GM12878 (cell line): Measurements from ENCODE around the gene TAMALIN. TPM values are rescaled to one million over a fixed set of nuclear protein-coding genes. Genes with fewer than 3 reads are reported as not detected.

Source experiments
- ASH2L ChIP-seq: fragments of 300-600, 200-600 bp; sonication (generic); IDR thresholded peaks from 2 replicates; pipeline ENCODE4 v1.6.1; 2017; ENCODE audit warnings: low read depth, mild to moderate bottlenecking, borderline replicate concordance
- E2F8 ChIP-seq: fragments of 450-650 bp; IDR thresholded peaks from 2 replicates; pipeline ENCODE4 v1.6.1; 2018; ENCODE audit warnings: mild to moderate bottlenecking, low read depth, moderate library complexity; ENCODE audit not compliant: partially characterized antibody
- EZH2 ChIP-seq: IDR thresholded peaks from 2 replicates; pipeline ENCODE4 v1.6.1; 2012; ENCODE audit warnings: low read depth, mild to moderate bottlenecking, control low read depth, inconsistent platforms, low read length, borderline replicate concordance; ENCODE audit not compliant: control insufficient read depth
- FOXK2 ChIP-seq: fragments of 450-650 bp; IDR thresholded peaks from 2 replicates; pipeline ENCODE4 v1.6.1; 2017; ENCODE audit warnings: mild to moderate bottlenecking, moderate library complexity
- IRF4 ChIP-seq: IDR thresholded peaks from 2 replicates; pipeline ENCODE4 v1.6.1; 2011; ENCODE audit warnings: low read depth, low read length
- MEF2A ChIP-seq: IDR thresholded peaks from 2 replicates; pipeline ENCODE4 v1.6.1; 2011; ENCODE audit warnings: low read depth, mild to moderate bottlenecking, low read length, moderate library complexity; ENCODE audit not compliant: insufficient read depth
- SMAD1 ChIP-seq: fragments of 450-650 bp; IDR thresholded peaks from 2 replicates; pipeline ENCODE4 v1.6.1; 2018; ENCODE audit warnings: mild to moderate bottlenecking, low read depth; ENCODE audit not compliant: partially characterized antibody
- SMC3 ChIP-seq: IDR thresholded peaks from 2 replicates; pipeline ENCODE4 v1.6.1; 2011; ENCODE audit warnings: low read length, improper control_type of control experiment, borderline replicate concordance
- SREBF1 ChIP-seq: IDR thresholded peaks from 2 replicates; pipeline ENCODE4 v1.6.1; 2012; ENCODE audit warnings: mild to moderate bottlenecking, low read length
- TARDBP ChIP-seq: IDR thresholded peaks from 2 replicates; pipeline ENCODE4 v1.6.1; 2016; ENCODE audit warnings: borderline replicate concordance
- TCF7 ChIP-seq: IDR thresholded peaks from 2 replicates; pipeline ENCODE4 v1.6.1; 2014; ENCODE audit warnings: antibody characterized with exemption, borderline replicate concordance
- ZBED1 ChIP-seq: IDR thresholded peaks from 2 replicates; pipeline ENCODE4 v1.6.1; 2016; ENCODE audit warnings: borderline replicate concordance
- ZBTB33 ChIP-seq: fragments of 450-650 bp; IDR thresholded peaks from 2 replicates; pipeline ENCODE4 v1.6.1; 2017; ENCODE audit warnings: mild to moderate bottlenecking
- ZNF274 ChIP-seq: IDR thresholded peaks from one replicate; pipeline ENCODE4 v1.8.0; 2011; ENCODE audit not compliant: insufficient read length, insufficient read depth
- polyA plus RNA-seq, 11 experiments: library from polyadenylated mRNA; depleted of rRNA in 4 of 11; unstranded in 6 of 11; stranded (reverse) in 5 of 11; fragments of >200 nt; fragmentation: Nextera tagmentation in 4 of 11; fragmentation: Illumina TruSeq in 1 of 11; extraction: Ambion mirVana in 4 of 11; extraction: Trizol in 1 of 11; gene quantifications; 1 replicate in 1 of 11; 2 replicates in 10 of 11; pipeline versions ENCODE4 v1.2.1 to v1.2.3, GENCODE V29; 2011 to 2016; ENCODE audit warnings: inconsistent platforms in 2 of 11, missing spikeins in 2 of 11, low read depth in 1 of 11
- total RNA-seq, 4 experiments: library from RNA; depleted of rRNA in 3 of 4; stranded (reverse); fragments of >200 nt in 3 of 4; fragmentation: Illumina TruSeq in 1 of 4; extraction: Trizol in 1 of 4; gene quantifications; 2 replicates each; pipeline versions ENCODE4 v1.2.1 to v1.2.3, GENCODE V29; 2013 to 2021
- TF ChIP-seq, protein P1 (sequence below): fragments of 450-650 bp; conservative IDR thresholded peaks from 2 replicates; pipeline ENCODE4 v1.6.1; 2017; ENCODE audit warnings: mild to moderate bottlenecking, moderate library complexity
- TF ChIP-seq, protein P2 (sequence below): fragments of 450-650 bp; IDR thresholded peaks from 2 replicates; pipeline ENCODE4 v1.6.1; 2016; ENCODE audit warnings: mild to moderate bottlenecking
- TF ChIP-seq, protein P3 (sequence below): fragments of 450-650 bp; IDR thresholded peaks from 2 replicates; pipeline ENCODE4 v1.6.1; 2017; ENCODE audit warnings: antibody characterized with exemption, mild to moderate bottlenecking, moderate library complexity
- TF ChIP-seq, protein P4 (sequence below): fragments of 450-650 bp; IDR thresholded peaks from 2 replicates; pipeline ENCODE4 v1.6.1; 2016; ENCODE audit warnings: mild to moderate bottlenecking

TAMALIN gene
- total and polyA plus RNA-seq, 10 of the 15 experiments (the other 5 are each of a cell fraction or from before 2014, with no cell fraction given) = 0.09 to 0.58 (median 0.19) TPM; not detected in 4

DNA sequence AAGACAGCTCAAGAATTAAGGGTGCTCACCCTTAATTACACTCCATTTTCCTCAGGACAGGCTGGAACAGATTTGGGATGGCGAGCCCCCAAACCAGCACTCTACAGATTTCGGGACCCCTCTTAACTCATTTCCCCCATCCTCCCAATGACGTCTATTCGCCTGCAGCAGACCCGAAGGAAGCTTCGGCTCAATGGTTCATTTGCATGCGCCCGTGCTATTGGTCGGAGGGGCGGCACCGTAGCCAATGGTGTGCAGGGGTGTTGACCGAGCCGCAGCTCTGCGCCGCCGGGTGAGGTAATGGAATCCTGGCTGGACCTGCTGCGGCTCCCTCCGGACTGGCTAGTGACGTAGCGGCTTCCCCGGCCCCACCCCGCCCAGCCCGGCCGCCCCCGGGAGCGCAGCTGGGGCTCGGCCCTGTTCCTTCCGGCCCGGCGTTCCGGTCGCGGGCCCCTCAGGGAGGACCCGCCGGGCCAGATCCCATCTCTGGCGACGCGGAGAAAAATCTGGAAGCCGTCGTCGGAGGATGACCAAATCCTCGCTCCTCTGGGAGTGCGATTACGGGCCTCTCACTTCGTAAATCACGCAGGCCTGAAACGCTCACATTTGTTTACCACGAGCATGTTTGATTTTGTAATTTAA lies 26.2 kb downstream of the TAMALIN start (continued):
- TF ChIP-seq, protein P1, sequence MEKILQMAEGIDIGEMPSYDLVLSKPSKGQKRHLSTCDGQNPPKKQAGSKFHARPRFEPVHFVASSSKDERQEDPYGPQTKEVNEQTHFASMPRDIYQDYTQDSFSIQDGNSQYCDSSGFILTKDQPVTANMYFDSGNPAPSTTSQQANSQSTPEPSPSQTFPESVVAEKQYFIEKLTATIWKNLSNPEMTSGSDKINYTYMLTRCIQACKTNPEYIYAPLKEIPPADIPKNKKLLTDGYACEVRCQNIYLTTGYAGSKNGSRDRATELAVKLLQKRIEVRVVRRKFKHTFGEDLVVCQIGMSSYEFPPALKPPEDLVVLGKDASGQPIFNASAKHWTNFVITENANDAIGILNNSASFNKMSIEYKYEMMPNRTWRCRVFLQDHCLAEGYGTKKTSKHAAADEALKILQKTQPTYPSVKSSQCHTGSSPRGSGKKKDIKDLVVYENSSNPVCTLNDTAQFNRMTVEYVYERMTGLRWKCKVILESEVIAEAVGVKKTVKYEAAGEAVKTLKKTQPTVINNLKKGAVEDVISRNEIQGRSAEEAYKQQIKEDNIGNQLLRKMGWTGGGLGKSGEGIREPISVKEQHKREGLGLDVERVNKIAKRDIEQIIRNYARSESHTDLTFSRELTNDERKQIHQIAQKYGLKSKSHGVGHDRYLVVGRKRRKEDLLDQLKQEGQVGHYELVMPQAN = 0 out of 2 replicates have a peak, but pooled peaks have one; percentile 40
- TF ChIP-seq, protein P2, sequence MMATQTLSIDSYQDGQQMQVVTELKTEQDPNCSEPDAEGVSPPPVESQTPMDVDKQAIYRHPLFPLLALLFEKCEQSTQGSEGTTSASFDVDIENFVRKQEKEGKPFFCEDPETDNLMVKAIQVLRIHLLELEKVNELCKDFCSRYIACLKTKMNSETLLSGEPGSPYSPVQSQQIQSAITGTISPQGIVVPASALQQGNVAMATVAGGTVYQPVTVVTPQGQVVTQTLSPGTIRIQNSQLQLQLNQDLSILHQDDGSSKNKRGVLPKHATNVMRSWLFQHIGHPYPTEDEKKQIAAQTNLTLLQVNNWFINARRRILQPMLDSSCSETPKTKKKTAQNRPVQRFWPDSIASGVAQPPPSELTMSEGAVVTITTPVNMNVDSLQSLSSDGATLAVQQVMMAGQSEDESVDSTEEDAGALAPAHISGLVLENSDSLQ = no peak
- TF ChIP-seq, protein P3, sequence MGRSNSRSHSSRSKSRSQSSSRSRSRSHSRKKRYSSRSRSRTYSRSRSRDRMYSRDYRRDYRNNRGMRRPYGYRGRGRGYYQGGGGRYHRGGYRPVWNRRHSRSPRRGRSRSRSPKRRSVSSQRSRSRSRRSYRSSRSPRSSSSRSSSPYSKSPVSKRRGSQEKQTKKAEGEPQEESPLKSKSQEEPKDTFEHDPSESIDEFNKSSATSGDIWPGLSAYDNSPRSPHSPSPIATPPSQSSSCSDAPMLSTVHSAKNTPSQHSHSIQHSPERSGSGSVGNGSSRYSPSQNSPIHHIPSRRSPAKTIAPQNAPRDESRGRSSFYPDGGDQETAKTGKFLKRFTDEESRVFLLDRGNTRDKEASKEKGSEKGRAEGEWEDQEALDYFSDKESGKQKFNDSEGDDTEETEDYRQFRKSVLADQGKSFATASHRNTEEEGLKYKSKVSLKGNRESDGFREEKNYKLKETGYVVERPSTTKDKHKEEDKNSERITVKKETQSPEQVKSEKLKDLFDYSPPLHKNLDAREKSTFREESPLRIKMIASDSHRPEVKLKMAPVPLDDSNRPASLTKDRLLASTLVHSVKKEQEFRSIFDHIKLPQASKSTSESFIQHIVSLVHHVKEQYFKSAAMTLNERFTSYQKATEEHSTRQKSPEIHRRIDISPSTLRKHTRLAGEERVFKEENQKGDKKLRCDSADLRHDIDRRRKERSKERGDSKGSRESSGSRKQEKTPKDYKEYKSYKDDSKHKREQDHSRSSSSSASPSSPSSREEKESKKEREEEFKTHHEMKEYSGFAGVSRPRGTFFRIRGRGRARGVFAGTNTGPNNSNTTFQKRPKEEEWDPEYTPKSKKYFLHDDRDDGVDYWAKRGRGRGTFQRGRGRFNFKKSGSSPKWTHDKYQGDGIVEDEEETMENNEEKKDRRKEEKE = no peak
- no peak for TF ChIP-seq SMAD1
- TF ChIP-seq MEF2A = no peak
- TF ChIP-seq EZH2 = no peak
- no peak for TF ChIP-seq ZBTB33
- TF ChIP-seq SMC3 = no peak
- no peak for TF ChIP-seq TARDBP
- TF ChIP-seq E2F8 = no peak
- no peak for TF ChIP-seq FOXK2
- TF ChIP-seq IRF4 = no peak
- TF ChIP-seq ZBED1 = no peak
- TF ChIP-seq TCF7 = no peak
- TF ChIP-seq ASH2L = no peak
- TF ChIP-seq SREBF1 = no peak
- no peak for TF ChIP-seq ZNF274
- TF ChIP-seq, protein P4, sequence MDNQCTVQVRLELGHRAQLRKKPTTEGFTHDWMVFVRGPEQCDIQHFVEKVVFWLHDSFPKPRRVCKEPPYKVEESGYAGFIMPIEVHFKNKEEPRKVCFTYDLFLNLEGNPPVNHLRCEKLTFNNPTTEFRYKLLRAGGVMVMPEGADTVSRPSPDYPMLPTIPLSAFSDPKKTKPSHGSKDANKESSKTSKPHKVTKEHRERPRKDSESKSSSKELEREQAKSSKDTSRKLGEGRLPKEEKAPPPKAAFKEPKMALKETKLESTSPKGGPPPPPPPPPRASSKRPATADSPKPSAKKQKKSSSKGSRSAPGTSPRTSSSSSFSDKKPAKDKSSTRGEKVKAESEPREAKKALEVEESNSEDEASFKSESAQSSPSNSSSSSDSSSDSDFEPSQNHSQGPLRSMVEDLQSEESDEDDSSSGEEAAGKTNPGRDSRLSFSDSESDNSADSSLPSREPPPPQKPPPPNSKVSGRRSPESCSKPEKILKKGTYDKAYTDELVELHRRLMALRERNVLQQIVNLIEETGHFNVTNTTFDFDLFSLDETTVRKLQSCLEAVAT = no peak
